Lower leg skin (tissue), 3 donors: ENCODE results near the gene RBM26.

Source experiments
- POLR2A ChIP-seq, 2 donors: fragments of 450-650 bp; IDR thresholded peaks; one replicate each; pipeline ENCODE4 v1.6.1; 2016 to 2017; ENCODE audit warnings: antibody characterized with exemption in 2 of 2, mild to moderate bottlenecking in 1 of 2, moderate library complexity in 1 of 2
- TF ChIP-seq, protein P1 (sequence below), 3 donors: fragments of 450-650 bp; IDR thresholded peaks; one replicate each; pipeline ENCODE4 v1.5.1; 2016; ENCODE audit warnings: antibody characterized with exemption in 3 of 3, mild to moderate bottlenecking in 3 of 3, moderate library complexity in 2 of 3

DNA sequence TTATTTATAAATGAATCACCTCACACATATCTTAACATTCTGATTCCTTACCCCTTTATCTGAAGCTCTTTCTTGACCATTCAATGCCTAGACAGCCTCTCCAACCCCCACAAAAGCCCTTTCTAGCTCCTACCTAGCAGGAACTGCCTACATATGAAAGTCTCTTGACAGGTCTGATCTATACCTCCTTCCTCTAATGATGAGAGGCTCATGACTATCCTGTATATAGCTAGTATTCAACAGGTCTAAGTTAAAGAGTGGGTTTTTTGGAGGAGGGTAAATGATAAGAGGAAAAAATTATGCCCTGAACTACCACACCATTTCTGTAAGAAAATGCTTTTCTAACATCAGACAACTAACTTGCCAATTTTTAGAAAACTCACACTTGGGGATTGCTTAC, 47.0 kb downstream of the RBM26 start:
- TF ChIP-seq, protein P1, sequence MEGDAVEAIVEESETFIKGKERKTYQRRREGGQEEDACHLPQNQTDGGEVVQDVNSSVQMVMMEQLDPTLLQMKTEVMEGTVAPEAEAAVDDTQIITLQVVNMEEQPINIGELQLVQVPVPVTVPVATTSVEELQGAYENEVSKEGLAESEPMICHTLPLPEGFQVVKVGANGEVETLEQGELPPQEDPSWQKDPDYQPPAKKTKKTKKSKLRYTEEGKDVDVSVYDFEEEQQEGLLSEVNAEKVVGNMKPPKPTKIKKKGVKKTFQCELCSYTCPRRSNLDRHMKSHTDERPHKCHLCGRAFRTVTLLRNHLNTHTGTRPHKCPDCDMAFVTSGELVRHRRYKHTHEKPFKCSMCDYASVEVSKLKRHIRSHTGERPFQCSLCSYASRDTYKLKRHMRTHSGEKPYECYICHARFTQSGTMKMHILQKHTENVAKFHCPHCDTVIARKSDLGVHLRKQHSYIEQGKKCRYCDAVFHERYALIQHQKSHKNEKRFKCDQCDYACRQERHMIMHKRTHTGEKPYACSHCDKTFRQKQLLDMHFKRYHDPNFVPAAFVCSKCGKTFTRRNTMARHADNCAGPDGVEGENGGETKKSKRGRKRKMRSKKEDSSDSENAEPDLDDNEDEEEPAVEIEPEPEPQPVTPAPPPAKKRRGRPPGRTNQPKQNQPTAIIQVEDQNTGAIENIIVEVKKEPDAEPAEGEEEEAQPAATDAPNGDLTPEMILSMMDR (IDR thresholded peaks at IDR 0.05): no peak
- TF ChIP-seq POLR2A (IDR thresholded peaks at IDR 0.05): no peak
